Measurements from ENCODE around the gene NEB. TPM values are rescaled to one million over a fixed set of nuclear protein-coding genes. Genes with fewer than 3 reads are reported as not detected.

NEB gene
- total and polyA plus RNA-seq, 2 of the 4 experiments (the other 2 are of a cell fraction), result under 0.01 TPM; not detected in 1

GRCh38 chr2:151781642-151782041 lies 47.4 kb upstream of the NEB start:
- H2BK120ac ChIP-seq (ENCODE audit: low read depth, low read length), result no peak overlapping the region
- H3K14ac ChIP-seq (replicated peaks; ENCODE audit: low read depth, low read length), result no peak overlapping the region
- no peak for TF ChIP-seq CEBPB (IDR thresholded peaks at IDR 0.05; ENCODE audit: low read depth, low read length)
- no peak for TF ChIP-seq MXI1 (IDR thresholded peaks at IDR 0.05; ENCODE audit: borderline replicate concordance, low read depth, low read length)
- no peak for TF ChIP-seq MAFK (IDR thresholded peaks at IDR 0.05; ENCODE audit: low read depth, low read length)
- TF ChIP-seq POLR2A (IDR thresholded peaks at IDR 0.05; ENCODE audit: low read depth, low read length), result no peak
- TF ChIP-seq RCOR1 (IDR thresholded peaks at IDR 0.05; ENCODE audit: insufficient replicate concordance, low read length), result no peak
- no peak for TF ChIP-seq BHLHE40 (IDR thresholded peaks at IDR 0.05; ENCODE audit: low read depth, low read length)
- no peak for TF ChIP-seq SMC3 (IDR thresholded peaks at IDR 0.05; ENCODE audit: low read depth, low read length)
- TF ChIP-seq NFE2L2 (IDR thresholded peaks at IDR 0.05; ENCODE audit: low read depth, low read length), result no peak
- TF ChIP-seq RAD21 (IDR thresholded peaks at IDR 0.05; ENCODE audit: low read length), result no peak
- no peak for TF ChIP-seq ELK1 (IDR thresholded peaks at IDR 0.05; ENCODE audit: borderline replicate concordance, low read depth, low read length)
- TF ChIP-seq CHD1 (IDR thresholded peaks at IDR 0.05; ENCODE audit: low read depth, low read length), result no peak
- no peak for TF ChIP-seq RFX5 (IDR thresholded peaks at IDR 0.05; ENCODE audit: low read depth, low read length)
- POLR2A ChIA-PET (ENCODE audit: unreplicated experiment), result no interaction called here
- no peak overlapping the region for H3K4me3 ChIP-seq (ENCODE audit: insufficient read depth, low read depth, low read length)
- ATAC-seq (ENCODE audit: low read depth) (no peak), DNase-seq (no peak)
- intact Hi-C loops (cut with micrococcal nuclease), result no loop called here
- no peak overlapping the region for H3K27ac ChIP-seq (ENCODE audit: insufficient read depth, low read length)
- H2AK5ac ChIP-seq (ENCODE audit: low read depth, low read length), result no peak overlapping the region
- no peak overlapping the region for H2AK9ac ChIP-seq (replicated peaks; ENCODE audit: low read depth, low read length, poor library complexity)
- no peak overlapping the region for H4K5ac ChIP-seq (ENCODE audit: low read depth, low read length)
- no peak overlapping the region for H2BK20ac ChIP-seq (ENCODE audit: low read depth, low read length)
- no peak overlapping the region for H3K4ac ChIP-seq (ENCODE audit: low read depth, low read length)
- no peak overlapping the region for H4K8ac ChIP-seq (ENCODE audit: low read depth in 2 of 2, low read length in 2 of 2)
- H2AFZ ChIP-seq (replicated peaks; ENCODE audit: low read length, poor library complexity), result no peak overlapping the region
- H3K4me2 ChIP-seq (ENCODE audit: low read depth, low read length), result no peak overlapping the region
- H3K36me3 ChIP-seq (ENCODE audit: control insufficient read depth, insufficient read depth, low read length), result peaks cover 11% of the 10 kb centered on the region
- no peak overlapping the region for H3K18ac ChIP-seq (ENCODE audit: low read depth, low read length)
- no peak overlapping the region for H2BK15ac ChIP-seq (ENCODE audit: low read depth, low read length)
- H3K79me1 ChIP-seq (ENCODE audit: low read depth in 1 of 2, low read length in 2 of 2), result no peaks in the 10 kb centered on the region
- no peaks in the 10 kb centered on the region for H4K20me1 ChIP-seq (ENCODE audit: insufficient read depth, low read length)
- no peak overlapping the region for H3K23ac ChIP-seq (ENCODE audit: low read depth, low read length)
- H3K56ac ChIP-seq (ENCODE audit: extremely low read depth, insufficient read depth, low read length), result no peak overlapping the region
- H4K91ac ChIP-seq (ENCODE audit: insufficient read depth, low read depth, low read length), result no peak overlapping the region
- no peaks in the 10 kb centered on the region for H3K27me3 ChIP-seq (ENCODE audit: control insufficient read depth, insufficient read depth, low read length)
- 100% methylated on average over 1 of the region's 4 CpGs; no CpG with 5 or more reads in 1 of the 2 experiments for WGBS, 2 experiments (ENCODE audit: extremely low coverage in 2 of 2, insufficient read length in 1 of 2)
- dilution Hi-C loops (cut with HindIII; ENCODE audit: low sequenced_read_pairs, unreplicated experiment), result no loop called here
- in situ Hi-C loops (cut with MboI; ENCODE audit: low sequenced_read_pairs), result no loop called here
- H3K4me1 ChIP-seq (ENCODE audit: control insufficient read depth, insufficient read depth, low read length), result no peaks in the 10 kb centered on the region
- H3K9me1 ChIP-seq (ENCODE audit: insufficient read depth, low read length), result no peaks in the 10 kb centered on the region
- CTCF ChIA-PET, result no interaction called here
- H2BK5ac ChIP-seq (ENCODE audit: low read depth, low read length, poor library complexity, severe bottlenecking), result no peak overlapping the region
- no peaks in the 10 kb centered on the region; the same call in 1 of the 2 replicates for H3K9me3 ChIP-seq (ENCODE audit: control insufficient read depth, insufficient read depth, low read length)
- BruUV-seq (replicated peaks), result no TSS peak
- no peak overlapping the region for H3K9ac ChIP-seq (ENCODE audit: low read depth, low read length)

Measured in IMR-90 (cell line).